ENCODE measurements around the gene CNTN4. TPM values are rescaled to one million over a fixed set of nuclear protein-coding genes. Genes with fewer than 3 reads are reported as not detected.
A peak's percentile ranks its signal among the peaks of the same experiment; 100 is the strongest.

Gene CNTN4
- total RNA-seq, 1 donor from 2014 or later = 23.0 TPM

- H3K4me1 Mint-ChIP-seq (ENCODE audit: low read depth, unreplicated experiment) = no peaks in the 10 kb centered on the region
- no peaks in the 10 kb centered on the region for H3K9me3 Mint-ChIP-seq (ENCODE audit: unreplicated experiment)
- no peaks in the 10 kb centered on the region for H3K27me3 Mint-ChIP-seq (ENCODE audit: unreplicated experiment)
- DNase-seq = no peak
- H3K36me3 Mint-ChIP-seq (ENCODE audit: unreplicated experiment) = no peaks in the 10 kb centered on the region
- no peak for TF ChIP-seq CTCF (IDR thresholded peaks at IDR 0.05; ENCODE audit: partially characterized antibody, unreplicated experiment)
- no peak overlapping the region for H3K4me3 Mint-ChIP-seq (ENCODE audit: unreplicated experiment)
- H3K27ac Mint-ChIP-seq (ENCODE audit: unreplicated experiment) = no peak overlapping the region
These were observed 360.1 kb downstream of the CNTN4 start for GRCh38 chr3:2458816-2459215.

GRCh38 chr3:2465842-2466241, 367.2 kb downstream of the CNTN4 start:
- no peak overlapping the region for H3K27ac Mint-ChIP-seq (ENCODE audit: unreplicated experiment)
- no peaks in the 10 kb centered on the region for H3K27me3 Mint-ChIP-seq (ENCODE audit: unreplicated experiment)
- H3K4me3 Mint-ChIP-seq (ENCODE audit: unreplicated experiment) = no peak overlapping the region
- H3K9me3 Mint-ChIP-seq (ENCODE audit: unreplicated experiment) = no peaks in the 10 kb centered on the region
- H3K36me3 Mint-ChIP-seq (ENCODE audit: unreplicated experiment) = no peaks in the 10 kb centered on the region
- peaks cover 5% of the 10 kb centered on the region for H3K4me1 Mint-ChIP-seq (ENCODE audit: low read depth, unreplicated experiment)
- DNase-seq = no peak
- no peak for TF ChIP-seq CTCF (IDR thresholded peaks at IDR 0.05; ENCODE audit: partially characterized antibody, unreplicated experiment)

- H3K9me3 Mint-ChIP-seq (ENCODE audit: unreplicated experiment) = no peaks in the 10 kb centered on the region
- no peak overlapping the region for H3K4me3 Mint-ChIP-seq (ENCODE audit: unreplicated experiment)
- TF ChIP-seq CTCF (IDR thresholded peaks at IDR 0.05; ENCODE audit: partially characterized antibody, unreplicated experiment) = no peak
- DNase-seq = no peak
- H3K27me3 Mint-ChIP-seq (ENCODE audit: unreplicated experiment) = peaks cover 2% of the 10 kb centered on the region
- no peaks in the 10 kb centered on the region for H3K36me3 Mint-ChIP-seq (ENCODE audit: unreplicated experiment)
- peaks cover 5% of the 10 kb centered on the region for H3K4me1 Mint-ChIP-seq (ENCODE audit: low read depth, unreplicated experiment)
- no peak overlapping the region for H3K27ac Mint-ChIP-seq (ENCODE audit: unreplicated experiment)
These were observed 370.1 kb downstream of the CNTN4 start for GRCh38 chr3:2468816-2469215.

- Mint-ChIP-seq H3K36me3 (ENCODE audit: unreplicated experiment) (no peaks in the 10 kb centered on the region), H3K4me3 (ENCODE audit: unreplicated experiment) (no peak overlapping the region), H3K27ac (ENCODE audit: unreplicated experiment) (no peak overlapping the region), H3K9me3 (ENCODE audit: unreplicated experiment) (no peaks in the 10 kb centered on the region), H3K27me3 (ENCODE audit: unreplicated experiment) (peaks cover 2% of the 10 kb centered on the region), H3K4me1 (ENCODE audit: low read depth, unreplicated experiment) (peaks cover 7% of the 10 kb centered on the region)
- TF ChIP-seq CTCF (IDR thresholded peaks at IDR 0.05; ENCODE audit: partially characterized antibody, unreplicated experiment) = no peak
- no peak for DNase-seq
These were observed 378.3 kb downstream of the CNTN4 start for GRCh38 chr3:2476996-2477395.

- H3K36me3 Mint-ChIP-seq (ENCODE audit: unreplicated experiment) = no peaks in the 10 kb centered on the region
- H3K27ac Mint-ChIP-seq (ENCODE audit: unreplicated experiment) = peak overlapping the region; percentile 45
- peaks cover 2% of the 10 kb centered on the region for H3K27me3 Mint-ChIP-seq (ENCODE audit: unreplicated experiment)
- no peaks in the 10 kb centered on the region for H3K9me3 Mint-ChIP-seq (ENCODE audit: unreplicated experiment)
- no peak for DNase-seq
- no peak overlapping the region for H3K4me3 Mint-ChIP-seq (ENCODE audit: unreplicated experiment)
- no peak for TF ChIP-seq CTCF (IDR thresholded peaks at IDR 0.05; ENCODE audit: partially characterized antibody, unreplicated experiment)
- H3K4me1 Mint-ChIP-seq (ENCODE audit: low read depth, unreplicated experiment) = peaks cover 7% of the 10 kb centered on the region
These were observed 379.0 kb downstream of the CNTN4 start for GRCh38 chr3:2477620-2478019.
